Liver (tissue), 9 donors: Measurements from ENCODE around the gene LRRC46. TPM values are rescaled to one million over a fixed set of nuclear protein-coding genes. Genes with fewer than 3 reads are reported as not detected.
A peak's percentile ranks its signal among the peaks of the same experiment; 100 is the strongest.

ENCODE experiments used
- DNase-seq: peaks from one replicate; pipeline ENCODE4 v3.0.0-alpha.2; 2017; ENCODE audit warnings: low spot score
- H3K27ac ChIP-seq, 2 donors: one replicate each; pipeline ENCODE4 v1.7.0; 2013; ENCODE audit warnings: inconsistent platforms in 2 of 2, low read length in 2 of 2, control low read depth in 1 of 2, low read depth in 1 of 2, mild to moderate bottlenecking in 1 of 2
- H3K27me3 ChIP-seq, 4 donors: one replicate each; pipeline versions ENCODE4 v1.6.1 to v1.7.0; 2013; ENCODE audit warnings: low read length in 3 of 4, inconsistent platforms in 1 of 4, mild to moderate bottlenecking in 1 of 4, moderate library complexity in 1 of 4; ENCODE audit not compliant: control insufficient read depth in 4 of 4, insufficient read depth in 4 of 4
- H3K36me3 ChIP-seq, 4 donors: one replicate each; pipeline versions ENCODE4 v1.6.1 to v1.7.0; 2013; ENCODE audit warnings: low read length in 3 of 4, mild to moderate bottlenecking in 3 of 4, low read depth in 1 of 4, moderate library complexity in 1 of 4; ENCODE audit not compliant: control insufficient read depth in 4 of 4, insufficient read depth in 3 of 4
- H3K4me1 ChIP-seq, 4 donors: one replicate each; pipeline versions ENCODE4 v1.6.1 to v1.7.0; 2013; ENCODE audit warnings: low read length in 3 of 4, mild to moderate bottlenecking in 3 of 4, moderate library complexity in 1 of 4; ENCODE audit not compliant: control insufficient read depth in 4 of 4, insufficient read depth in 4 of 4
- H3K4me3 ChIP-seq, 3 donors: one replicate each; pipeline versions ENCODE4 v1.6.1 to v1.7.0; 2013; ENCODE audit warnings: low read length in 3 of 3, control low read depth in 1 of 3, low read depth in 1 of 3, mild to moderate bottlenecking in 1 of 3
- H3K9ac ChIP-seq, 2 donors: one replicate each; pipeline ENCODE4 v1.7.0; 2013; ENCODE audit warnings: low read length in 2 of 2, mild to moderate bottlenecking in 2 of 2, moderate library complexity in 2 of 2, control low read depth in 1 of 2, low read depth in 1 of 2
- H3K9me3 ChIP-seq, 4 donors: one replicate each; pipeline versions ENCODE4 v1.6.1 to v1.7.0; 2013; ENCODE audit warnings: low read length in 3 of 4; ENCODE audit not compliant: control insufficient read depth in 4 of 4
- ATF3 ChIP-seq: IDR thresholded peaks from 2 replicates; pipeline ENCODE4 v1.6.1; 2016; ENCODE audit warnings: antibody characterized with exemption
- EGR1 ChIP-seq, 2 donors: IDR thresholded peaks; 2 replicates each; pipeline ENCODE4 v1.6.1; 2016 to 2018; ENCODE audit warnings: antibody characterized with exemption in 2 of 2, low read depth in 2 of 2
- FOXA1 ChIP-seq: IDR thresholded peaks from 2 replicates; pipeline ENCODE4 v1.6.1; 2016; ENCODE audit warnings: antibody characterized with exemption
- GABPA ChIP-seq, 2 donors: IDR thresholded peaks in 1 of 2; conservative IDR thresholded peaks in 1 of 2; 2 replicates each; pipeline ENCODE4 v1.6.1; 2016; ENCODE audit warnings: antibody characterized with exemption in 2 of 2, mild to moderate bottlenecking in 1 of 2, moderate library complexity in 1 of 2
- JUND ChIP-seq, 2 donors: IDR thresholded peaks; 2 replicates each; pipeline ENCODE4 v1.6.1; 2016; ENCODE audit warnings: antibody characterized with exemption in 2 of 2
- NR2F2 ChIP-seq: IDR thresholded peaks from 2 replicates; pipeline ENCODE4 v1.6.1; 2016; ENCODE audit warnings: antibody characterized with exemption
- RAD21 ChIP-seq, 2 donors: IDR thresholded peaks; 2 replicates each; pipeline ENCODE4 v1.6.1; 2016; ENCODE audit warnings: antibody characterized with exemption in 2 of 2, mild to moderate bottlenecking in 2 of 2
- REST ChIP-seq: IDR thresholded peaks from 2 replicates; pipeline ENCODE4 v1.6.1; 2016; ENCODE audit warnings: antibody characterized with exemption, mild to moderate bottlenecking
- SP1 ChIP-seq: IDR thresholded peaks from 2 replicates; pipeline ENCODE4 v1.6.1; 2018; ENCODE audit warnings: antibody characterized with exemption, mild to moderate bottlenecking
- YY1 ChIP-seq: IDR thresholded peaks from 2 replicates; pipeline ENCODE4 v1.6.1; 2016; ENCODE audit warnings: antibody characterized with exemption, mild to moderate bottlenecking
- WGBS: extraction: QIAGEN DNeasy Blood & Tissue Kit; methylation state at CpG from one replicate; pipeline ENCODE4 v1.1.7; 2013; 5-methylcytosine and 5-hydroxymethylcytosine counted together
- polyA plus RNA-seq, 2 donors: library from polyadenylated mRNA; stranded (reverse) in 1 of 2; unstranded in 1 of 2; fragments of 200-250 nt in 1 of 2; fragments of >200 nt in 1 of 2; fragmentation: Nextera tagmentation in 1 of 2; extraction: Ambion mirVana in 1 of 2; gene quantifications; one replicate each; pipeline versions ENCODE4 v1.2.1 to v1.2.3, GENCODE V29; 2013 to 2015
- total RNA-seq, 2 donors: library from RNA; depleted of rRNA; stranded (reverse); fragments of >200 nt; gene quantifications; one replicate each; pipeline ENCODE4 v1.2.3, GENCODE V29; 2014
- TF ChIP-seq, protein P1 (sequence below): fragments of 150-350 bp; IDR thresholded peaks from 2 replicates; pipeline ENCODE4 v1.5.1; 2017; ENCODE audit warnings: improper control_type of control experiment, low read depth, low read length; ENCODE audit not compliant: missing input control
- TF ChIP-seq, protein P2 (sequence below): IDR thresholded peaks from 2 replicates; pipeline ENCODE4 v1.6.1; 2016; ENCODE audit warnings: antibody characterized with exemption
- donor health status: healthy.
- donor health status: healthy.
- donor health status: healthy.
- donor health status: healthy.
- donor health status: healthy.

Gene LRRC46
- total and polyA plus RNA-seq, 4 donors: under 0.01 to 0.43 (median 0.32) TPM

GRCh38 chr17:47821424-47822391, 9.8 kb upstream of the LRRC46 start, which contains the start of gene OSBPL7:
Gene OSBPL7 (minus strand): TSS chr17:47821794. CDS start chr17:47820278, 1,516 bp downstream.
- Histone ChIP-seq H3K27me3 (no peaks in the 10 kb centered on the region), H3K36me3 (peaks cover 8 to 32% (median 19%) of the 10 kb centered on the region in 4 donors), H3K4me1 (peaks cover 0 to 19% (median 5%) of the 10 kb centered on the region in 4 donors), H3K4me3 (peak within 1 kb of the TSS; percentile 44 to 48 (median 48)), H3K9ac (peak within 1 kb of the TSS in 1 of 2 donors; percentile 1), H3K27ac (no peak within 1 kb of the TSS), H3K9me3 (no peaks in the 10 kb centered on the region)
- 12% methylated on average over 21 of the region's 21 CpGs for WGBS
- TF ChIP-seq SP1: peak; percentile 7
- TF ChIP-seq GABPA (IDR thresholded peaks at IDR 0.05 in 1 of 2, conservative IDR thresholded peaks at IDR 0.05 in 1 of 2): peak in 1 of 2 donors; percentile 43
- TF ChIP-seq RAD21 (IDR thresholded peaks at IDR 0.05): no peak
- DNase-seq: peak; percentile 50

DNA sequence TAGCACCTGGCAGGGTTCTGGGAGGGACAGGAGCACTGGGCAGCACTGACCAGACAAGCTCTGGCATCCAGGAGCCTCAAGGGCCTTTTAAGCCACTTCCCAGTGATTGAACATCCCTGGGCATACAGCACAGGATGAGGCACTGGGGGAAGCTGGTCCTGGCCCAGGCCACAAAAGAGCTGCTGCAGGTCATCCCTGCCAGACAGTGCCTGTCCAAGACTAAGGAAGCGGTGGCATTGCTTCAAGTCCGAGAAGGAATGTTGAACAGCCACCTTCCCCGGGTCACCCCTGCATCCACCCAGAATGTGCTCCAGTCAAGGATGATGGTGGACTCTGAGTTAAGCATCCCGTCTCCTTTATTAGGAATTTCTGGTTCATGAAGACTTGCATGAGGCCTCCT, 8.7 kb upstream of the LRRC46 start:
- H3K27ac ChIP-seq: no peak overlapping the region
- no peak overlapping the region for H3K4me3 ChIP-seq
- H3K9ac ChIP-seq: no peak overlapping the region
- TF ChIP-seq GABPA (IDR thresholded peaks at IDR 0.05 in 1 of 2, conservative IDR thresholded peaks at IDR 0.05 in 1 of 2): no peak
- H3K27me3 ChIP-seq: no peaks in the 10 kb centered on the region
- no peaks in the 10 kb centered on the region for H3K9me3 ChIP-seq
- H3K36me3 ChIP-seq: peaks cover 8 to 34% (median 25%) of the 10 kb centered on the region in 4 donors
- H3K4me1 ChIP-seq: peaks cover 0 to 19% (median 5%) of the 10 kb centered on the region in 4 donors
- WGBS: 96% methylated on average over 4 of the region's 4 CpGs
- DNase-seq: no peak

GRCh38 chr17:47823519-47823918, 8.0 kb upstream of the LRRC46 start:
- TF ChIP-seq EGR1 (IDR thresholded peaks at IDR 0.05; ENCODE audit: low read depth in 2 of 2): no peak
- TF ChIP-seq, protein P1, sequence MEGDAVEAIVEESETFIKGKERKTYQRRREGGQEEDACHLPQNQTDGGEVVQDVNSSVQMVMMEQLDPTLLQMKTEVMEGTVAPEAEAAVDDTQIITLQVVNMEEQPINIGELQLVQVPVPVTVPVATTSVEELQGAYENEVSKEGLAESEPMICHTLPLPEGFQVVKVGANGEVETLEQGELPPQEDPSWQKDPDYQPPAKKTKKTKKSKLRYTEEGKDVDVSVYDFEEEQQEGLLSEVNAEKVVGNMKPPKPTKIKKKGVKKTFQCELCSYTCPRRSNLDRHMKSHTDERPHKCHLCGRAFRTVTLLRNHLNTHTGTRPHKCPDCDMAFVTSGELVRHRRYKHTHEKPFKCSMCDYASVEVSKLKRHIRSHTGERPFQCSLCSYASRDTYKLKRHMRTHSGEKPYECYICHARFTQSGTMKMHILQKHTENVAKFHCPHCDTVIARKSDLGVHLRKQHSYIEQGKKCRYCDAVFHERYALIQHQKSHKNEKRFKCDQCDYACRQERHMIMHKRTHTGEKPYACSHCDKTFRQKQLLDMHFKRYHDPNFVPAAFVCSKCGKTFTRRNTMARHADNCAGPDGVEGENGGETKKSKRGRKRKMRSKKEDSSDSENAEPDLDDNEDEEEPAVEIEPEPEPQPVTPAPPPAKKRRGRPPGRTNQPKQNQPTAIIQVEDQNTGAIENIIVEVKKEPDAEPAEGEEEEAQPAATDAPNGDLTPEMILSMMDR: no peak
- Histone ChIP-seq H3K4me3 (no peak overlapping the region), H3K9ac (no peak overlapping the region), H3K36me3 (peaks cover 13 to 37% (median 25%) of the 10 kb centered on the region in 4 donors), H3K4me1 (peaks cover 0 to 19% (median 5%) of the 10 kb centered on the region in 4 donors), H3K9me3 (no peaks in the 10 kb centered on the region), H3K27ac (no peak overlapping the region), H3K27me3 (no peaks in the 10 kb centered on the region)
- WGBS: 94% methylated on average over 4 of the region's 4 CpGs
- no peak for DNase-seq

DNA sequence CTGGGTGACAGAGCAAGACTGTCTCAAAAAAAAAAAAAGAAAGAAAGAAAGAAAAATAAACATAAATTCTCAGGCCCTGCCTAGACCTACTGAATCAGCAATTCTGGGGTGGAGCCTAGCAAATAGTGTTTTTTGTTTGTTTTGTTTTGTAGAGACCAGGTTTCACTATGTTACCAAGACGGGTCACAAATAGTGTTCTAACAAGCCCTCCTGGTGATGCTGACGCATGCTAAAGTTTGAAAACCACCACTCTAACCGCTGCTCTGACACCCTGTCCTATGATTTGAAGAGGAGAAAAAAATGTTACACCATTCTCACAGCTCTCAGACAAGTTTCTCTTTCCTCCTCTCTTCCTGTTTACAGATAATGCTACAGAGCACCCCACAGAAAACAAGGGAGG, 1.6 kb upstream of the LRRC46 start:
- TF ChIP-seq REST (no peak), FOXA1 (no peak), ATF3 (no peak), SP1 (no peak), JUND (IDR thresholded peaks at IDR 0.05) (no peak), NR2F2 (no peak), RAD21 (IDR thresholded peaks at IDR 0.05) (no peak), YY1 (no peak)
- TF ChIP-seq, protein P2, sequence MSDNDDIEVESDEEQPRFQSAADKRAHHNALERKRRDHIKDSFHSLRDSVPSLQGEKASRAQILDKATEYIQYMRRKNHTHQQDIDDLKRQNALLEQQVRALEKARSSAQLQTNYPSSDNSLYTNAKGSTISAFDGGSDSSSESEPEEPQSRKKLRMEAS: no peak
- Histone ChIP-seq H3K27ac (no peak overlapping the region), H3K4me1 (peaks cover 7 to 27% (median 23%) of the 10 kb centered on the region in 4 donors), H3K9me3 (no peaks in the 10 kb centered on the region), H3K9ac (peak overlapping the region in 1 of 2 donors; percentile 32), H3K36me3 (peaks cover 11 to 25% (median 16%) of the 10 kb centered on the region in 4 donors), H3K27me3 (no peaks in the 10 kb centered on the region), H3K4me3 (no peak overlapping the region)
- WGBS: 78% methylated on average over 3 of the region's 3 CpGs
- no peak for DNase-seq
